Stimulated activated CD8-positive, alpha-beta memory T cell treated with anti-CD3 and anti-CD28 coated beads, Interleukin-15, amount 100 ng/mL, for 4 hours (primary cell): ENCODE data around the gene GPR162.

Experiments
- DNase-seq, 2 donors: peaks; one replicate each; pipeline ENCODE4 v3.0.0-alpha.2; 2020; ENCODE audit warnings: low read depth in 2 of 2

Gene GPR162

GRCh38 chr12:6834873-6835272 lies 13.3 kb downstream of the GPR162 start:
- no peak for DNase-seq

- DNase-seq, result no peak
These were observed 15.2 kb downstream of the GPR162 start for GRCh38 chr12:6836851-6837250.

- DNase-seq, result no peak
These were observed 15.9 kb downstream of the GPR162 start for GRCh38 chr12:6837370-6838060.

GRCh38 chr12:6838854-6839253 lies 17.2 kb downstream of the GPR162 start:
- DNase-seq, result no peak

- DNase-seq, result no peak
These were observed 18.0 kb downstream of the GPR162 start for GRCh38 chr12:6839482-6840201.

- DNase-seq, result no peak
These were observed 18.7 kb downstream of the GPR162 start for GRCh38 chr12:6840330-6840729.

- no peak for DNase-seq
These were observed 19.3 kb downstream of the GPR162 start, which contains the start of gene GNB3 for GRCh38 chr12:6840761-6841515. Gene GNB3, plus strand, starts transcription at chr12:6840925. Its CDS starts 363 bp downstream, at chr12:6841288.

- DNase-seq, result no peak
These were observed 20.5 kb downstream of the GPR162 start for GRCh38 chr12:6842075-6842474.

GRCh38 chr12:6843118-6843902 lies 21.7 kb downstream of the GPR162 start:
- no peak for DNase-seq

GRCh38 chr12:6845395-6845794 lies 23.8 kb downstream of the GPR162 start:
- DNase-seq, result no peak

GRCh38 chr12:6846316-6846869 lies 24.8 kb downstream of the GPR162 start:
- DNase-seq, result no peak

- DNase-seq, result no peak
These were observed 26.1 kb downstream of the GPR162 start for GRCh38 chr12:6847676-6848075.

GRCh38 chr12:6849427-6849826 lies 27.8 kb downstream of the GPR162 start:
- no peak for DNase-seq

- DNase-seq, result no peak
These were observed 28.4 kb downstream of the GPR162 start for GRCh38 chr12:6849976-6850560.

GRCh38 chr12:6850796-6851152 lies 29.2 kb downstream of the GPR162 start:
- no peak for DNase-seq

- DNase-seq, result peak; percentile 67 to 87
These were observed 29.7 kb downstream of the GPR162 start, which contains the start of gene CDCA3 for GRCh38 chr12:6851153-6851920. Gene CDCA3, minus strand, starts transcription at chr12:6851286. Its CDS starts 334 bp downstream, at chr12:6850952.

GRCh38 chr12:6851921-6852650 lies 30.5 kb downstream of the GPR162 start, which contains the start of gene USP5:
Gene USP5, plus strand, starts transcription at chr12:6852150. Its CDS starts 30 bp downstream, at chr12:6852180.
- peak; percentile 97 for DNase-seq

- peak in 1 of 2 donors; percentile 27 for DNase-seq
These were observed 31.2 kb downstream of the GPR162 start for GRCh38 chr12:6852651-6853354.

- no peak for DNase-seq
These were observed 32.0 kb downstream of the GPR162 start for GRCh38 chr12:6853626-6854025.
